GM19463 (cell line): ENCODE results near the gene NSMCE4A.
A peak's percentile ranks its signal among the peaks of the same experiment; 100 is the strongest.
"Not testable (repeated sequence)": the region's sequence is repeated elsewhere in the genome, so short reads cannot be mapped to it uniquely, and the experiment has no call there.

Source experiments
- ATAC-seq: cut with Tn5 transposase; IDR thresholded peaks from one replicate; pipeline ENCODE4 v1.9.1; 2021; ENCODE audit warnings: mild to moderate bottlenecking, moderate library complexity; ENCODE audit not compliant: unreplicated experiment

NSMCE4A gene, protein sequence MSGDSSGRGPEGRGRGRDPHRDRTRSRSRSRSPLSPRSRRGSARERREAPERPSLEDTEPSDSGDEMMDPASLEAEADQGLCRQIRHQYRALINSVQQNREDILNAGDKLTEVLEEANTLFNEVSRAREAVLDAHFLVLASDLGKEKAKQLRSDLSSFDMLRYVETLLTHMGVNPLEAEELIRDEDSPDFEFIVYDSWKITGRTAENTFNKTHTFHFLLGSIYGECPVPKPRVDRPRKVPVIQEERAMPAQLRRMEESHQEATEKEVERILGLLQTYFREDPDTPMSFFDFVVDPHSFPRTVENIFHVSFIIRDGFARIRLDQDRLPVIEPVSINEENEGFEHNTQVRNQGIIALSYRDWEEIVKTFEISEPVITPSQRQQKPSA

GRCh38 chr10:121974535-121975294 lies at the start of gene NSMCE4A:
Gene NSMCE4A, minus strand, starts transcription at chr10:121975217. Its CDS starts 52 bp downstream, at chr10:121975165.
- ATAC-seq, result peak; percentile 80

DNA sequence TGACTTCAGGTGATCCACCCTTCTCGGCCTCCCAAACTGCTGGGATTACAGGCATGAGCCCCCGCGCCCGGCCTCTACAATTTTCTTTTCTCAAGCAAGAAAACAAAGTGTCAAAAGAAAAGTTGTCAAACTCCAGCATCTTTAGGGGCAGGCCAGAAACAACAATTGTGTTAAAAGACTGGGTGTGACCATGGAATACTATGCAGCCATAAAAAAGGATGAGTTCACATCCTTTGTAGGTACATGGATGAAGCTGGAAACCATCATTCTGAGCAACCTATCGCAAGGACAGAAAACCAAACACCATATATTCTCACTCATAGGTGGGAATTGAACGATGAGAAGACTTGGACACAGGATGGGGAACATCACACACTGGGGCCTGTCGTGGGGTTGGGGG lies 48.2 kb upstream of the NSMCE4A start:
- ATAC-seq, result not testable (repeated sequence)

GRCh38 chr10:122022276-122022675 lies 47.3 kb upstream of the NSMCE4A start:
- no peak for ATAC-seq

DNA sequence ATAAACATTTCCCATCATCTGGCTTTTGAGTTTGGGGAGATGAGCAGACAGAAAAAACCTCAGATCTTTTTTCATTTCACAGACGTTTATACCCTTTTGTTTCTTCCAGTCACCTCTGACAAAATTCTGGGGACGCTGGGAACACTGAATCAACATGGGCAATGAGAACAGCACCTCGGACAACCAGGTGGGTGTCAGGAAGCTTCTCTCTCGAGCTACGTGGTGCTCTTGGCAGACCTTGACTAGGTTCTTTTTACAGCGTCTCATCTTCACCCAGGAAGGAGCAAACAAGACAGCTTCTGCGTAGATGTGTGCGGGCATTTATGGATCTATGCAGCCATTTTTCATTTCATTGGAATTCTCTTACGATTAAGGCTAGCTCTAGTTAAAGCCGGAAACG lies 46.8 kb upstream of the NSMCE4A start:
- ATAC-seq, result no peak

DNA sequence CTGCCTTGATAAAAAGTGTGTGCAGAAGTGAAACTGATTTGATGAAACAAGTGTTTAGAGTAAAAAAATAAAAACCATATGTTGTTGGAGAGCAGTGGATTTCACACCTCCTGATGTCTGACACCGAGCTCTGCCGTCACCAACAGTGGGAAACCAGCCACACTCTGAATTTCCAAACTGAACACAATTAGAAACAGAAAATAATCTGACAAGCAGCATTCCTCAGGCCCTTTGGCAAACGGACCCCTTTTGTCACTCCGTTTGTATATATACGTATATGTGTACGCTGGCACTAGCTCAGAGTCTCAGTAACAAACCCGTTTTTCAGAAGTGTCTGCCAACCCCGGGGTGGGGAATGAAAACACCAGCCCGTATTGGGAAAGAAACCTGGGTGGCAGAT lies 46.4 kb upstream of the NSMCE4A start:
- no peak for ATAC-seq

GRCh38 chr10:122020226-122020625 lies 45.2 kb upstream of the NSMCE4A start:
- no peak for ATAC-seq

DNA sequence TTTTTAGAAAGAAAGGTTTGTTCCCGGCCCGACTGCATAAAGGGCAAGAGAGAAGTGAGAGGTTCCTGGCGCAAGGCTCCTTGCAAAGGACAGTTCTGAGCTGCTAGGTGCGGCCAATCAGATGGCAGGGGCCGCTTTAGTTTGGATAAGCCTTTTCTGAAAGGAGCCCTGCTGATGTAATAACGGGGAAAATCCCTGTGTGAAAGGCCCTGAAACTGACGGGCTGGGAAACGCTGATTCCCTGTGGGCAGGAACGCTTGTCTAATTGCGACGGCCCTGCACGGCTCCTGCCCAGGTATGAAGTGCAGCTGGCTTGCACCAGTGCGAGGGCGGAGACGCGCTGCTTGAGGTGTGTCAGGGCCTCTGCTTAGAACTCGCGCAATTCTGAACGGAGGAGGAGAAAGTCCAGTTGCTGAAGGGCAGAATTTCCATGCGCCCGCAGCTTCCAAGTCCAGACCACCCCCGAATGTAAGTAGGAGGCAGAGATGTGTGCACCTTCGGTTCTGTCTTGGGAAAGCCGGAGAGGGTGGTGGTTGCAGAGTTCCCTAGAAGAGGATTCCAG lies 44.5 kb upstream of the NSMCE4A start:
- ATAC-seq, result no peak

- no peak for ATAC-seq
Observed at GRCh38 chr10:122018951-122019413, 44.0 kb upstream of the NSMCE4A start.

- ATAC-seq, result no peak
Observed at GRCh38 chr10:122018491-122018890, 43.5 kb upstream of the NSMCE4A start.

- not testable (repeated sequence) for ATAC-seq
Observed at GRCh38 chr10:122017926-122018325, 42.9 kb upstream of the NSMCE4A start.

DNA sequence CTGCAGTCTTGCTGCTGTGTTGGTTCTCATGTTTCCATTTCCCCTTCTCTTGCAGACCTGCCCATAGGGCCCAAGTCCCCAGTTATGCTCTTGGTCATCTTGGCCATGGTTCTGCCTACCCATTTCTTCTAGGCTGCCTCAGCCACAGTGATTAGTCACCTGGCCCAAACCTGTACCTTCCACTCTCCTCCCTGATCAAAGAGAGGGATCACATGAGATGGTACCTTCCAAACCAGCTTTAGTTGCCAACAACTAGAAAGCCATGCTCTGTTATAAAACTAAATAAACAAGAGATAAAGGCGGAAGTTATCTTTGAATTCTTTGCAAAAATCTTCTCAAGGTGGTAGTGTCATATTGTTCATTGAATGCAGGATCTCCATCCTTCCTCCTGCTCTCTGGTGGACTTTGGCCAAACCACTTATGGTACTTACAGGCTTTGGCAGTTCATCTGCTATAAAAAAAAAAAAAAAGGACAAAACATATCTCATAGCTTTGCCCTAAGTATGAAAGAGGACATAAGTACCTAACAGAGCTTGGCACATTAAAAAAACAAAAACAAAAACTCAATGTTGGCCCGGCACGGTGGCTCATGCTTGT lies 39.7 kb upstream of the NSMCE4A start:
- no peak for ATAC-seq

DNA sequence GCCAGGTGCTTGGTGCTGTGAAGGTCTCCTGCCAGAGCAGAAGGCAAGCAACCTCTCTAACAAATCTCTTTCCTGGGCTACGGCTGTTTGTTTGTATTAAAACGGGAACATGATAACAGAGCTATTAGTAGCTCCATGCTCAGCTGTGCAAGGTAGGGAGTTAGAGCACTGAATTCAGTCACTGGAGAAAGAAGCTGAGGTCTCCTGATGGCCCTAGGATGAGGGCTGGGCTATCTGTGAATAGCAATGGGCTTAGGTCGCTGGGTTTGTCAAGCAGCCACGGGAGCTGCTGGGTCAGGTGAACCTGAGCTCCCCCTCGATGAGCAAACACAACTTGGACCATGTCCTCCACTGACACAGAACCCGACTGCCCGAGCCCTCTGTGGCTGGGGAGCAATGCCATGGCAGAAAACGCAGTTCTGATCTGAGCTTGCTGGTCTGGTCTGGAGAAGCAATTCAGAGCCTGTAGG lies 38.3 kb upstream of the NSMCE4A start:
- no peak for ATAC-seq

DNA sequence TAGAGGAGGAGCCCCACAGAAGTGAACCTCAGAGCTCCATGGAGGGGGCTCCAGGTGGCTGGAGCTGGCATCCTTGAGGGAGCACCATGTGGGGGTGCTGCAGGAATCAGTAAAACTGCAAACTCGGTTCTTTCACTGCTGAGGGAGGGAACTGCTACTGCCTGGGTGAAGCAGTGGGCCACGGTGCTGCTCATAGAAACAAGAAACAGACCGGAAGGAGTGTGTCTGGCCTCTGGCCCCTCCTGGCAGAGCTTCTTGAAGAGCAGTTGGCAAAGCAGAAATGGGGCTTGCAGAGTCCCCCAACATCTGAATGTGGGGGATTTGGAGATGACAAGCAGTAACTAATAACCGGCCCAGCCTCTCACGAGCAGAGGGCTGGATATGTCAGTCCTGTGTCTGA lies 37.7 kb upstream of the NSMCE4A start:
- no peak for ATAC-seq

- no peak for ATAC-seq
Observed at GRCh38 chr10:122010405-122011050, 35.5 kb upstream of the NSMCE4A start.

- no peak for ATAC-seq
Observed at GRCh38 chr10:122007415-122007814, 32.4 kb upstream of the NSMCE4A start.

DNA sequence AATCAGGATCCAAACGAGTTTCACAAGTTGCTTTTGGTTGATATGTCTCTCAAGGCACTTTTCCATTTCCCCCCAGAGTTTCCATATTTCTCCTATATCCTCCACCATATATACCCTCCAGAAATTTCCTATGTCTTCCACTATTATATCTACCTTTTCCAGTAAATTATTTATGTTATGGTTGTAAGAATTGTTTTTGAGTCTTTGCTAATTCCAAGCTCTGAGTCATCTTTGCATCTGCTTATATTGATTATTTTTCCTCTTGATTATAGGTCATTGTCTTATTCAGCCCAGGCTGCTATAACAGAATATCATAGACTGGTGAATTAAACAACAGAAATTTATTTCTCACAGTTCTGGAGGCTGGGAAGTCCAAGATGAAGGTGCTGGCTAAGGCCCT lies 26.7 kb upstream of the NSMCE4A start:
- no peak for ATAC-seq

GRCh38 chr10:121999301-121999700 lies 24.3 kb upstream of the NSMCE4A start:
- ATAC-seq, result no peak

DNA sequence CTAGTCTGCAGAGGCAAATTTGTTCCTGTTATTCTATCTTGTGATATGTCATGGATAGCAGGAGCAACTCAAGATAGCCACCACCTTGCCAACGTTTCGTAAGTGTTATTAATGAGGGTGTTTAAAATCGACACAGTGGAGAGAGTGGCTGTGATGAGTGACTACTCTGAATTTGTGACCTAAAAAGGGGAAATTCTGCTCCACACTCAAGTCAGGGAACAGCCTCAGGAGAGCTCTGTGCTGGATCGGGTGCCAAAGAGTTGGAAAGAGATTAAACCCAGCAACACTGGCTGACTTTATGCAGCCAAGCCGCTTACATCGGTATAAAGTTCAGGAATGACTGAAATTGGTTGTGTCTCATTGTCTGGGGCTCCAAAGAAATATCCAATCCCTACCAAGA lies 23.4 kb upstream of the NSMCE4A start:
- no peak for ATAC-seq

GRCh38 chr10:121994429-121994941 lies 19.5 kb upstream of the NSMCE4A start:
- ATAC-seq, result no peak

GRCh38 chr10:121991727-121992126 lies 16.7 kb upstream of the NSMCE4A start:
- ATAC-seq, result not testable (repeated sequence)
